RWPE1 (cell line): ENCODE measurements around the gene CTNNA3.

ENCODE experiments used
- CTCF ChIA-PET: fragments of 350-600 bp; sonication (Branson Sonifier 250); formaldehyde crosslinking; extraction: SDS; loops from one replicate; lab custom pipeline; 2021; lab: Yijun Ruan, JAX
- POLR2A ChIA-PET: fragments of 400-600 bp; formaldehyde crosslinking; extraction: SDS; loops from one replicate; lab custom pipeline; 2020; ENCODE audit warnings: antibody characterized with exemption; ENCODE audit not compliant: low non-redundant PET; lab: Yijun Ruan, JAX
- DNase-seq: peaks from one replicate; pipeline ENCODE4 v3.0.0; 2012; ENCODE audit warnings: low spot score
- H3K27ac ChIP-seq: fragments of 450-650 bp; 2 replicates; pipeline ENCODE4 v1.5.1; 2017
- TF ChIP-seq, protein P1 (sequence below): fragments of 450-650 bp; conservative IDR thresholded peaks from 2 replicates; pipeline ENCODE4 v1.5.1; 2017; ENCODE audit warnings: low read depth, mild to moderate bottlenecking

Gene CTNNA3

DNA sequence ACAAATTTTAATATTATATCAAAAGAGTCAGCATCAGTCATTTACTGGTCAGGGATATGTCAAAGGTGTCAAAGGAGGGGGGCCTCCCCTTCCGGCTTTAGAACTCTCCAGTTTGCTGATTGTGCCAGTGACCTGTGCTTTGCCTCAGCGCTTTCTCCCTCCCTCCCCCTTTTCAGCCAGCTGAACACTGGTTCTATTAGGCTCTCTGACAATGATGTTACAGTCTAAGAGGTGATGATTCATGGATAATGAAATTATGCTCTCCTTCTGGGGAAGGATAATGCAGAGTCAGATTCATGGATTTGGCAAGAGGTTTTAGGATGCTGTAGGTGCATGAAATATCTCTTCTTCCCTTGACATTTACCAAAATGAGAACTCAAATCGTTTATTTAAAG, 764.0 kb downstream of the CTNNA3 start:
- no peak for DNase-seq
- ChIA-PET CTCF (interaction anchor here (0.5 to 1.0 kb wide), 4 partner anchors 9 to 1699 kb away, joined by 3 to 4 read pairs (median 3); no protein-coding TSS in a partner anchor), POLR2A (no interaction called here)
- TF ChIP-seq, protein P1, sequence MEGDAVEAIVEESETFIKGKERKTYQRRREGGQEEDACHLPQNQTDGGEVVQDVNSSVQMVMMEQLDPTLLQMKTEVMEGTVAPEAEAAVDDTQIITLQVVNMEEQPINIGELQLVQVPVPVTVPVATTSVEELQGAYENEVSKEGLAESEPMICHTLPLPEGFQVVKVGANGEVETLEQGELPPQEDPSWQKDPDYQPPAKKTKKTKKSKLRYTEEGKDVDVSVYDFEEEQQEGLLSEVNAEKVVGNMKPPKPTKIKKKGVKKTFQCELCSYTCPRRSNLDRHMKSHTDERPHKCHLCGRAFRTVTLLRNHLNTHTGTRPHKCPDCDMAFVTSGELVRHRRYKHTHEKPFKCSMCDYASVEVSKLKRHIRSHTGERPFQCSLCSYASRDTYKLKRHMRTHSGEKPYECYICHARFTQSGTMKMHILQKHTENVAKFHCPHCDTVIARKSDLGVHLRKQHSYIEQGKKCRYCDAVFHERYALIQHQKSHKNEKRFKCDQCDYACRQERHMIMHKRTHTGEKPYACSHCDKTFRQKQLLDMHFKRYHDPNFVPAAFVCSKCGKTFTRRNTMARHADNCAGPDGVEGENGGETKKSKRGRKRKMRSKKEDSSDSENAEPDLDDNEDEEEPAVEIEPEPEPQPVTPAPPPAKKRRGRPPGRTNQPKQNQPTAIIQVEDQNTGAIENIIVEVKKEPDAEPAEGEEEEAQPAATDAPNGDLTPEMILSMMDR = no peak
- no peak overlapping the region for H3K27ac ChIP-seq

DNA sequence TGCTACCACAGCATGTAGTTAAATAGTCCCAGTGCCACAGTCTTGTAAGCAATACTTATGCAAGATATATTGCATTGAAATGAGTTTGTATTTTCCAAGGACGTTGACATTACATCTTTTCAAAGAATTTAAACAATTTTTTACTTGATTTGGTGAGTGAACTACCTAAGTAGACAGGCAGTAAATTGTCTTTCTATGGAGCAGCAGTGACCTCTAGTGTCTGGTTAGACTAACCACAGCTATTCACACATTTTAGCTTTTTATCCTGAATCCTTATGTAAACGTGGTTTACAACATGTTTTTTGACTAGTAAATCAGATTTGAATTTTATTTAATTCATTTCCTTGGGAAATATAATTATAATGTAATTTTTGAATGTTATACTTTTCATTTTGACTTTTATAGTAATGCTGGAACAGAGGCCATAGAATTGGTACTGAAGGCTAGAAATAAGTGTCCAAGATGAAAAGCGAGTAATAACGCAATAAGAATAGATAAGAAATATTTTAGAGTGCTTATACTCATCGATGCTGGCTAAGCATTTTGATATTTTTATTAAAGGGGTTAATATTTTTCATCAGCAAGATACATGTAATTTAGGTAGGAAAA, 764.6 kb downstream of the CTNNA3 start:
- ChIA-PET CTCF (interaction anchor here (0.5 to 1.0 kb wide), 3 partner anchors 9 to 1699 kb away, joined by 3 to 4 read pairs (median 3); no protein-coding TSS in a partner anchor), POLR2A (no interaction called here)
- peak; percentile 30 for DNase-seq
- TF ChIP-seq, protein P1 = peak; percentile 83
- H3K27ac ChIP-seq = no peak overlapping the region

DNA sequence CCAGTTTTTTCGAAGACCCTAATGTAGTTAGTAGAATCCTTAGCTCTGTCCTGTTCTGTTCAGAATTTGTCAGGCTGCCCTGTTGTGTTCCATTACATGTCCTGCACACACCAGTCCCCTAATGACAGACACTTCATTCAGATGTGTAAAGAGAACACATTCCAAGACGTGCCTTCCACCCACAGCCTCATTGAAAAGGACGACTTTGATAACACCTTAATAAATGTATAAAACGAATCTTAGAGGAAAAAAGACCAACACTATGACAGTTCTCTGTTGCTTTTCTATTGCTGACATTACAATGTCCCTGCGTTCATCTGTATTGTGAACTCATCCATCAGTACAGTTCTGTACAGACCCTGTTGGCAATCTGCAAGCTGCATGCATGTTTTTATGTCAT, 766.6 kb downstream of the CTNNA3 start:
- DNase-seq = no peak
- TF ChIP-seq, protein P1 = no peak
- ChIA-PET CTCF (interaction anchor here (0.6 to 0.7 kb wide), 2 partner anchors 642 to 1171 kb away, joined by 3 to 4 read pairs; no protein-coding TSS in a partner anchor), POLR2A (no interaction called here)
- H3K27ac ChIP-seq = no peak overlapping the region

DNA sequence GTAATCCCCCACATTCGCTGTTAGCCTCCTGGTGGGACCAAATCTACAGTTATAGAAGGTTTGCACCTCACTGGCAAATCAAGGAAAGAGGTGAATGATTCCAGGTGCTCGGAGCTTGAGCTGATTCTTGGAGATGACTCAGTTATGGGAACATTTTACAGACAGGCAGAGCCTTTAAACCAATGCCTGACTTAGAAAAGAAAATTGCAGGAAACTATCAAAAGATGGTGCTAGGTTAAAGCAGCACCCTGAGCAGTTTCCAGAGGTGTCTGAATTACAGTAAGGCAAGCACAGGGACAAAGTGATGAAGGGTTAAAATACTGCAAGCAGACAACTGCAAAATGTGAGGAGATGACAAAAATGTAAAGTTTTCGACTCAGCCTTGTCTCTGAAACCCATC, 767.2 kb downstream of the CTNNA3 start:
- POLR2A ChIA-PET = no interaction called here
- DNase-seq = no peak
- CTCF ChIA-PET = no interaction called here

DNA sequence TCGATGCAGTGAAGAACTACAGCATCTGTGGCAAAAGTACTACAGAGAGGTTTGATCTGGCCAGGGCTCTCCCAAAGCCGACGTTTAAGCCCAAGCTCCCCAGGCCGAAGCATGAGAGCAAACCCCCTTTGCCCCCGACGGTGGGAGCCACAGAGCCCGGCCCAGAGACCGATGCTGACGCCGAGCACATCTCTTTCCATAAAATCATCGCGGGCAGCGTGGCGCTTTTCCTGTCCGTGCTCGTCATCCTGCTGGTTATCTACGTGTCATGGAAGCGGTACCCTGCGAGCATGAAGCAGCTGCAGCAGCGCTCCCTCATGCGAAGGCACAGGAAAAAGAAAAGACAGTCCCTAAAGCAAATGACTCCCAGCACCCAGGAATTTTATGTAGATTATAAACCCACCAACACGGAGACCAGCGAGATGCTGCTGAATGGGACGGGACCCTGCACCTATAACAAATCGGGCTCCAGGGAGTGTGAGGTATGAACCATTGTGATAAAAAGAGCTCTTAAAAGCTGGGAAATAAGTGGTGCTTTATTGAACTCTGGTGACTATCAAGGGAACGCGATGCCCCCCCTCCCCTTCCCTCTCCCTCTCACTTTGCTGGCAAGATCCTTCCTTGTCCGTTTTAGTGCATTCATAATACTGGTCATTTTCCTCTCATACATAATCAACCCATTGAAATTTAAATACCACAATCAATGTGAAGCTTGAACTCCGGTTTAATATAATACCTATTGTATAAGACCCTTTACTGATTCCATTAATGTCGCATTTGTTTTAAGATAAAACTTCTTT, 767.8 kb downstream of the CTNNA3 start:
- no peak overlapping the region for H3K27ac ChIP-seq
- DNase-seq = no peak
- POLR2A ChIA-PET = no interaction called here
- CTCF ChIA-PET = interaction anchor here (0.6 kb wide), 1 partner anchor 267 kb away, joined by 3 read pairs; no protein-coding TSS in a partner anchor
- TF ChIP-seq, protein P1 = no peak

More for the DNA sequence above, 767.2 kb downstream of the CTNNA3 start:
- no peak overlapping the region for H3K27ac ChIP-seq
- TF ChIP-seq, protein P1 = no peak

DNA sequence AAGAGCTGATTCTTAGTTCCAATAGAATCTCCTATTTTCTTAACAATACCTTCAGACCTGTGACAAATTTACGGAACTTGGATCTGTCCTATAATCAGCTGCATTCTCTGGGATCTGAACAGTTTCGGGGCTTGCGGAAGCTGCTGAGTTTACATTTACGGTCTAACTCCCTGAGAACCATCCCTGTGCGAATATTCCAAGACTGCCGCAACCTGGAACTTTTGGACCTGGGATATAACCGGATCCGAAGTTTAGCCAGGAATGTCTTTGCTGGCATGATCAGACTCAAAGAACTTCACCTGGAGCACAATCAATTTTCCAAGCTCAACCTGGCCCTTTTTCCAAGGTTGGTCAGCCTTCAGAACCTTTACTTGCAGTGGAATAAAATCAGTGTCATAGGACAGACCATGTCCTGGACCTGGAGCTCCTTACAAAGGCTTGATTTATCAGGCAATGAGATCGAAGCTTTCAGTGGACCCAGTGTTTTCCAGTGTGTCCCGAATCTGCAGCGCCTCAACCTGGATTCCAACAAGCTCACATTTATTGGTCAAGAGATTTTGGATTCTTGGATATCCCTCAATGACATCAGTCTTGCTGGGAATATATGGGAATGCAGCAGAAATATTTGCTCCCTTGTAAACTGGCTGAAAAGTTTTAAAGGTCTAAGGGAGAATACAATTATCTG, 768.6 kb downstream of the CTNNA3 start:
- no peak overlapping the region for H3K27ac ChIP-seq
- POLR2A ChIA-PET = no interaction called here
- TF ChIP-seq, protein P1 = no peak
- CTCF ChIA-PET = interaction anchor here (0.6 kb wide), 1 partner anchor 267 kb away, joined by 3 read pairs; no protein-coding TSS in a partner anchor
- DNase-seq = no peak
